ENCODE data around the gene MT3.

The MT3 gene

DNA sequence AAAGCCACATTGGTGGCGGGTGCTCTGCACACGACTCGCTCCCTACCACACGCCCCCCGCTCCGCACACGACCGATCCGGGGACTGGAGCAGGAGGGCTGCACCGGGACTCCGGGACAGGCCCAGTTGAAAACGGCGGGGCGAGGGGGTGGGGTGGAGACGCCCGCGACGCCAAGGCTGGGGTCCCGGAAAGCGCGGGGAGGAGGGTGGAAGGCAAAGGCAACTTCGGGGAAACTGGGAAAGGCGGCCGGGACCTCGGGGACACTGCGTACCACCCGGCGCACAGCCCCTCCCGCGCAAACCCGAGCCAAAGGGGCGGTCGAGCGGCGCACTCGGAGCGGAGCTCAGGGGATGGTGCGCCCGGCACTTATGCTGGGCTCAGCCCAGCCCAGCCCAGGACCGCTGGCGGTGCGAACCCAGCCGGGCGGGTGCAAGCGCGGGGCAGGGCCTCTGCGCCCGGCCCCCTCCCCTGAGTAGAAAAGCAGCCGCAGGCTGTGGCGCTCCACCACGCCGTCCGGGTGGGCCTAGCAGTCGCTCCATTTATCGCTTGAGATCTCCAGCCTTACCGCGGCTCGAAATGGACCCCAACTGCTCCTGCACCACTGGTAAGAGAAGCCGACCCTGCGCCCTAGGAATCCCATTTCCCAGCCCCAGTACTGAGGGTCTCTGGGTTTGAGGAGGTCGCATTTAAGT, 43.0 kb downstream of the MT3 start, which contains the start of gene MT1M:
TSS of gene MT1M (plus strand) at position 504 of the 692 bp plus-strand sequence. CDS start at position 577, 73 bp downstream.
- no peak for DNase-seq

DNA sequence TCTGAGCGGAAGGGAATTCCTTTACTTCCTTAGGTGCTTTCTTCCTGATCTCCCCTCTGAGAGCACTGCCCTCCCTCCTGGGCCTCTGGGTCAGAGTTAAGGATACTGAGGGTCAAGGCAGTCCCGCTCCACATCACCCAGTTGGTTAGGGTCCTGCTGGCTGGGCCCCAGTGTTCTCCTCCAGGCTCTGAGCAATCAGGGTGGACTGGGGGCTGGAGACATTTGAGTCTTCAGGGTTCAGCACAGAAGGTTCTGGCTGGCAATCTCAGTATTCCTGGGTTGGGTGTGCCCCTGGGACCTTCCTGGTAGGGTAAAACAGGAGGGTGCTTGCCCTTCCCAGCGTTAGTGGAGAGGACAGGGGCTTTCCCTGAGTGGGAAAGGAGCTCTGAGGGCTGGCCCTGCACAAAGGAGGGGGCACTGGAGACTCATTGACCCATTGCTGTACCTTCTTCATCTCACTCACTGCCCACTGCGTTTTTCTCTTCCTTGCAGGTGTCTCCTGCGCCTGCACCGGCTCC, 43.6 kb downstream of the MT3 start:
- no peak for DNase-seq

DNA sequence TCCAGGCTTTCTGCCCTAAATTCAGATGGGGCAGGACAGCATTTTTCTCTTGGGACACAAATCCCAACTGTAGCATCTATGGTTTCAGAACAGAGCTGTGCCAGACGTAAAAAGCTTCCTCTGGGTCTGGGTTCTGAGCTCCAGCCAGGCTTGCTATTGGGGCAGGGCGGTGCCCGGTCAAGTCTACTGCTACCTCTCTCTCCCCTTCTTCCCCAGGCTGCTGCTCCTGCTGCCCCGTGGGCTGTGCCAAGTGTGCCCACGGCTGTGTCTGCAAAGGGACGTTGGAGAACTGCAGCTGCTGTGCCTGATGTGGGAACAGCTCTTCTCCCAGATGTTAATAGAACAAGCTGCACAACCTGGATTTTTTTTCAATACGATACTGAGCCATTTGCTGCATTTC, 44.2 kb downstream of the MT3 start:
- DNase-seq, result no peak

DNA sequence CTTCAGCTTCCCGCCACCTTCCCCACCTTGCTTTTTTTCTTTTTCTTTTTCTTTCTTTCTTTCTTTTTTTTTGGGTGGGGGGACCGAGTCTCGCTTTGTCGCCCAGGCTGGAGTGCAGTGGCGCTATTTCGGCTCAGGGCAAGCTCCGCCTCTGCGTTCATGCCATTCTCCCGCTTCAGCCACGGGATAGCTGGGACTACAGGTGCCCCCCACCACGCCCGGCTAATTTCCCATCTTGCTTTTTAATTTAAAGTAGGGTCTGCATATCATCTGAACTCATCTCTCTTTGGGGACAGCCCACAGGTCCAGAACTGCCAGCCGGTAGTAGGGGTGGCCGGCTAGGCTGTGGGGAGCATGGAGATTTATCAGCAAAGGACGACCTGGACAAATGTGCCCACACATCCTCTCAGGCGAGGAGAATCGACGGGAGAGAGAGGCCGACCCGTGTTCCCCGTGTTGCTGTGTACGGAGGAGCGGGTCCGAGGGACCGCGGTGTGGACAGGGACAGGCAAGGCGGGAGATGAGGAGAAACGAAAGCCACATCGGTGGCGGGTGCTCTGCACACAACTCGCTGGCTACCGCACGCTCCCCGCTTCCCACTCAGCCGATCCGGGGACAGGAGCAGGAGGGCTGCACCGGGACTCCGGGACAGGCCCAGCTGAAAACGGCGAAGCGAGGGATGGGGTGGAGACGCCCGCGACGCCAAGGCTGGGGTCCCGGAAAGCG, 45.5 kb downstream of the MT3 start:
- DNase-seq, result no peak

DNA sequence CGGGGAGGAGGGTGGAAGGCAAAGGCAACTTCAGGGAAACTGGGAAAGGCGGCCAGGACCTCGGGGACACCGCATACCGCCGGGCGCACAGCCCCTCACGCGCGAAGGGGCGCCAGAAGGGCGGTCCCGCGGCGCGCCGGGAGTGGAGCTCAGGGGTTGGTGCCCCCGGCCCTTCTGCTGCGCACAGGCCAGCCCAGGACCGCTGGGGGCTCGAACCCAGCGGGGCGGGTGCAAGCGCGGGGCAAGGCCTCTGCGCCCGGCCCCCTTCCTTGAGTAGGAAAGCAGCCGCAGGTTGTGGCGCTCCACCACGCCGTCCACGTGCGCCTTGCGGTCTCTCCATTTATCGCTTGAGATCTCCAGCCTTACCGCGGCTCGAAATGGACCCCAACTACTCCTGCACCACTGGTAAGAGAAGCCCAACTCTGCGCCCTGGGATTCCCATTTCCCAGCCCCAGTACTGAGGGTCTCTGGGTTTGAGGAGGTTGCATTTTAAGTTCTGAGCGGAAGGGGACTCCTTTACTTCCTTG, 46.2 kb downstream of the MT3 start:
- no peak for DNase-seq

DNA sequence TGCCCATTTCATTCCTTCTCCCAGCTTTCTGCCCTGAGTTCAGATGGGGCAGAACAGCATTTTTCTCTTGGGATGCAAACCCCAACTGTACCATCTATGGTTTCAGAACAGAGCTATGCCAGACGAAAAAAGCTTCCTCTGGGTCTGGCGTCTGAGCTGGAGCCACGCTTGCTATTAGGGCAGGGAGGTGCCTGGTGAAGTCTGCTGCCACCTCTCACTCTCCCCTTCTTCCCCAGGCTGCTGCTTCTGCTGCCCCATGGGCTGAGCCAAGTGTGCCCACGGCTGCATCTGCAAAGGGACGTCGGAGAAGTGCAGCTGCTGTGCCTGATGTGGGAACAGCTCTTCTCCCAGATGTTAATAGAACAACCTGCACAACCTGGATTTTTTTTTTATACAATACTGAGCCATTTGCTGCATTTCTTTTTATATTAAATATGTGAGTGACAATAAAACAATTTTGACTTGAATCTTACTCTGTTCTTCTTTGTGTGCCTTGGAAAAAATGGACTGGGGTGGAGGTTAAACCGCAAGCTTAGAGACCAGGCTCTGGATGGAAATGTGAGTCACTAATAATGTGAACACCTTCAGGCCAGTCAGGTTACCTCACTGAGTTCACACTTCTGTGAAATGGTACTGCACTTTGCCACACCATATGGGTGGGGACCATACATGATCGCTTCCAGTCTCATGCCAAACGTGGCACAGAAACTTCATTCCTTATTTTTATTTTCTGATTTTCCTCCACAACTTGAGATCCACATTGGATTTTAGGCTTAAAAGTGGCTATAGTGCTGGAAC, 47.5 kb downstream of the MT3 start:
- no peak for DNase-seq

DNA sequence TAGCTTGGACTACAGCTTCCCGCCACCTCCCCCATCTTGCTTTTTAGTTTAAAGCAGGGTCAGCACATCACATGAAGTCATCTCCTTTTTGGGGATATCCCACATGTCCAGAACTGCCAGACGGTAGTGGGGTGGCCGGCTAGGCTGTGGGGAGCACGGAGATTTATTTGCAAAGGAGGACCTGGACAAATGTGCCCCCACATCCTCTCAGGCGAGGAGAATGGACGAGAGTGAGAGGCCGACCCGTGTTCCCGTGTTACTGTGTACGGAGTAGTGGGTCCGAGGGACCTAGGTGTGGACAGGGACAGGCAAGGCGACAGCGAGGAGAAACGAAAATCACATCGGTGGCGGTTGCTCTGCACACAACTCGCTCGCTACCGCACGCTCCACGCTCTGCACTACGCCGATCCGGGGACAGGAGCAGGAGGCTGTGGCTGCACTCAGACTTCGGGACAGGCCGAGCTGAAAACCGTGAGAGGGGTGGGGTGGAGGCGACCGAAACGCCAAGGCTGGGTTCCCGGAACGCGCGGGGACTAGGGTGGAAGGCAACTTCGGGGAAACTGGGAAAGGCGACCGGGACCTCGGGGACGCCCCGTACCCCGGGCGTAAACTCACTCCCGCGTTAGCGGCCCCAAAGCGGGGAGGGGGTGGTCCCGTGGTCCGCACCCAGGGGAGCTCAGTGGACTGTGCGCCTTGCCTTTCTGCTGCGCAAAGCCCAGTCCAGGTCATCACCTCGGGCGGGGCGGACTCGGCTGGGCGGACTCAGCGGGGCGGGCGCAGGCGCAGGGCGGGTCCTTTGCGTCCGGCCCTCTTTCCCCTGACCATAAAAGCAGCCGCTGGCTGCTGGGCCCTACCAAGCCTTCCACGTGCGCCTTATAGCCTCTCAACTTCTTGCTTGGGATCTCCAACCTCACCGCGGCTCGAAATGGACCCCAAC, 48.8 kb downstream of the MT3 start, which contains the start of gene MT1A:
TSS of gene MT1A (plus strand) at position 853 of the 937 bp plus-strand sequence. CDS start at position 926, 73 bp downstream.
- no peak for DNase-seq

DNA sequence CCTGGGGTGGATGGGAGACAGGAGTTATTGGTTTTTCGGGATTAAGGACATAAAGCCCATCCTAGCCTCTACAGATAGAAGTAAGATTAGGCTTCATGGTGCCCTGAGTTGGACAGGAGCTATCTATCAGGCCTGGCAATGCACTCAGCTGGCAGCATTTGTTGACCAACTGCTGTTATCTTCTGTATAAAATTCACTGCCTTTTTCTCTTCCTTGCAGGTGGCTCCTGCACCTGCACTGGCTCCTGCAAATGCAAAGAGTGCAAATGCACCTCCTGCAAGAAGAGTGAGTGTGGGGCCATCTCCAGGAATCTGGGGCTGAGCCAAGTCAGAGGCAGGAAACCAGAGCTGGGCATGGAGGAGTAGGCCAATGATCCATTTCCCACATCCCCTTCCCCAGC, 49.7 kb downstream of the MT3 start:
- no peak for DNase-seq

DNA sequence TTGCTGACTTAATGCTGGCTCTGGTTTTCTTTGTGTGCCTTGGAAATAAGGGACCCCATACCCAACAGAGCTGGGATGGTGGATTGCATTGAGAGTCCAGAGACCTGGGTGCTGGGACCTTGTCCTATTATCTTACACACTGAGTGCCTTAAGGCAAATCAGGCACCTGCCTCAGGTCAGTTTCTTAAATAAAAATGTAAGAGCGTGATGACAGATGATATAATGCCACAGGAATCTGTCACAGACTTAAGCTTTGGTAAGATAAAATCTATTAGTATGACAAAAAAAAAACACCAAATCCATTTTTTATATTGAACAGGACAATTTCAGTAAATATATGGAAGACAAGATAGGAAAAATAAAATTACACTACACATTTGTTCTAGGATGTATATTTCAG, 50.7 kb downstream of the MT3 start:
- DNase-seq, result no peak

All from activated CD4-positive, CD25-positive, alpha-beta regulatory T cell treated with anti-CD3 and anti-CD28 coated beads, Interleukin-2, amount 50 U/mL, for 72 hours (primary cell).